Spleen (tissue), 10 donors: ENCODE results near the gene PGF. TPM values are rescaled to one million over a fixed set of nuclear protein-coding genes. Genes with fewer than 3 reads are reported as not detected.

ENCODE experiments used
- polyA plus RNA-seq, 3 donors: library from polyadenylated mRNA; stranded (reverse); fragments of 200-250 nt; gene quantifications; one replicate each; pipeline ENCODE4 v1.2.1, GENCODE V29; 2013
- total RNA-seq, 7 donors: library from RNA; depleted of rRNA in 3 of 7; stranded (reverse); fragments of >200 nt in 3 of 7; fragmentation: NEBNext Ultra II Directional in 4 of 7; extraction: Animal tissue kit (Norgen Biotek cat#: 25700) in 4 of 7; gene quantifications; one replicate each; pipeline versions ENCODE4 v1.1.0 to v1.2.1, GENCODE V29; 2016 to 2021
- donor health status: healthy with polysubstance abuse.
- donor health status: DM: no; HTN: no; CAD: no; lungs with moderate emphysema.
- donor health status: DM: no; HTN: no; CAD: no.
- donor health status: Bipolar disorder and iron deficiency.
- donor health status: healthy.
- donor health status: DM: no; HTN: no; CAD: no.
- donor health status: DM: yes; HTN: yes; CAD: no.

The PGF gene
- total and polyA plus RNA-seq, 10 donors, result 0.87 to 7.7 (median 2.7) TPM

Other genes starting within 250 kb of the PGF start
- 10 to 100 TPM; 27.3 to 54.7 (median 41.7) TPM for gene AREL1, start 242.5 kb downstream of the PGF start, total RNA-seq
- 1 to 10 TPM; 5.9 to 9.8 (median 8.2) TPM for gene AREL1, start 242.5 kb downstream of the PGF start, polyA plus RNA-seq
- gene FCF1, start 242.5 kb downstream of the PGF start, total RNA-seq, result 10 to 100 TPM; 25.5 to 42.2 (median 37.5) TPM
- 10 to 100 TPM in 2 of 3 donors, 1 to 10 TPM in 1; 6.9 to 16.7 (median 11.8) TPM for gene FCF1, start 242.5 kb downstream of the PGF start, polyA plus RNA-seq
- gene YLPM1, start 192.3 kb downstream of the PGF start, total RNA-seq, result 100 to 1,000 TPM in 1 of 7 donors, 10 to 100 TPM in 6; 63.0 to 100 (median 79.8) TPM
- 10 to 100 TPM; 12.1 to 19.3 (median 16.7) TPM for gene YLPM1, start 192.3 kb downstream of the PGF start, polyA plus RNA-seq
- gene PROX2, start 79.5 kb downstream of the PGF start, total RNA-seq, result under 1 TPM in 2 of 7 donors, not detected in 5; 0.41 to 0.43 TPM
- gene PROX2, start 79.5 kb downstream of the PGF start, polyA plus RNA-seq, result under 1 TPM in 2 of 3 donors, not detected in 1; 0.06 to 0.09 TPM
- 10 to 100 TPM; 70.9 to 80.0 (median 78.6) TPM for gene DLST, start 73.7 kb downstream of the PGF start, total RNA-seq
- gene DLST, start 73.7 kb downstream of the PGF start, polyA plus RNA-seq, result 10 to 100 TPM; 33.1 to 48.5 (median 33.4) TPM
- gene RPS6KL1, start 32.3 kb downstream of the PGF start, total RNA-seq, result 10 to 100 TPM in 1 of 7 donors, 1 to 10 TPM in 6; 1.7 to 15.7 (median 5.7) TPM
- gene RPS6KL1, start 32.3 kb downstream of the PGF start, polyA plus RNA-seq, result 1 to 10 TPM; 3.3 to 4.6 (median 4.6) TPM
- gene EIF2B2, start 47.3 kb upstream of the PGF start, total RNA-seq, result 10 to 100 TPM; 18.7 to 38.1 (median 29.8) TPM
- gene EIF2B2, start 47.3 kb upstream of the PGF start, polyA plus RNA-seq, result 10 to 100 TPM; 16.0 to 24.4 (median 22.8) TPM
- 10 to 100 TPM; 24.8 to 37.7 (median 33.3) TPM for gene MLH3, start 95.9 kb upstream of the PGF start, total RNA-seq
- 10 to 100 TPM; 14.8 to 19.8 (median 15.7) TPM for gene MLH3, start 95.9 kb upstream of the PGF start, polyA plus RNA-seq
- gene ACYP1, start 108.4 kb upstream of the PGF start, total RNA-seq, result 10 to 100 TPM in 6 of 7 donors, 1 to 10 TPM in 1; 6.8 to 27.7 (median 15.8) TPM
- 10 to 100 TPM; 20.2 to 24.1 (median 21.3) TPM for gene ACYP1, start 108.4 kb upstream of the PGF start, polyA plus RNA-seq
- 1 to 10 TPM in 6 of 7 donors, under 1 TPM in 1; 0.89 to 2.8 (median 1.1) TPM for gene ZC2HC1C, start 114.0 kb upstream of the PGF start, total RNA-seq
- 1 to 10 TPM; 1.1 to 2.4 (median 1.2) TPM for gene ZC2HC1C, start 114.0 kb upstream of the PGF start, polyA plus RNA-seq
- gene NEK9, start 171.5 kb upstream of the PGF start, total RNA-seq, result 100 to 1,000 TPM in 1 of 7 donors, 10 to 100 TPM in 6; 68.5 to 102 (median 86.5) TPM
- gene NEK9, start 171.5 kb upstream of the PGF start, polyA plus RNA-seq, result 10 to 100 TPM; 31.7 to 38.8 (median 33.0) TPM
- 100 to 1,000 TPM; 167 to 212 (median 191) TPM for gene TMED10, start 221.0 kb upstream of the PGF start, total RNA-seq
- gene TMED10, start 221.0 kb upstream of the PGF start, polyA plus RNA-seq, result 10 to 100 TPM; 33.3 to 52.2 (median 46.6) TPM